Neural cell (in vitro differentiated cells): ENCODE data around the gene SCG5.

Source experiments
- CTCF ChIP-seq: fragments of 450-650 bp; IDR thresholded peaks from 2 replicates; pipeline ENCODE4 v1.5.1; 2014; ENCODE audit warnings: antibody characterized with exemption, mild to moderate bottlenecking, moderate library complexity; ENCODE audit not compliant: poor library complexity, severe bottlenecking
- EP300 ChIP-seq: fragments of 450-650 bp; conservative IDR thresholded peaks from 2 replicates; pipeline ENCODE4 v1.6.1; 2014; ENCODE audit warnings: antibody characterized with exemption, mild to moderate bottlenecking, moderate library complexity; ENCODE audit not compliant: poor library complexity, severe bottlenecking
- EZH2 ChIP-seq: fragments of 200-600, 300-800 bp; shearing (Covaris generic), sonication (generic); IDR thresholded peaks from 2 replicates; pipeline ENCODE4 v1.6.1; 2014; ENCODE audit warnings: antibody characterized with exemption, low read length, borderline replicate concordance, mild to moderate bottlenecking; ENCODE audit not compliant: insufficient read depth, poor library complexity, severe bottlenecking
- POLR2AphosphoS5 ChIP-seq: IDR thresholded peaks from 2 replicates; pipeline ENCODE4 v1.6.1; 2012
- RAD21 ChIP-seq: fragments of 450-650 bp; conservative IDR thresholded peaks from 2 replicates; pipeline ENCODE4 v1.6.1; 2014; ENCODE audit warnings: antibody characterized with exemption, mild to moderate bottlenecking, moderate library complexity
- SMC3 ChIP-seq: fragments of 450-650 bp; conservative IDR thresholded peaks from 2 replicates; pipeline ENCODE4 v1.6.1; 2014; ENCODE audit warnings: antibody characterized with exemption, mild to moderate bottlenecking, moderate library complexity; ENCODE audit not compliant: poor library complexity
- TAF1 ChIP-seq: IDR thresholded peaks from 2 replicates; pipeline ENCODE4 v1.6.1; 2012; ENCODE audit warnings: low read depth

GRCh38 chr15:32651229-32651837, 9.8 kb downstream of the SCG5 start:
- TF ChIP-seq CTCF, result peak; percentile 64
- peak; percentile 56 for TF ChIP-seq RAD21
- no peak for TF ChIP-seq EZH2
- no peak for TF ChIP-seq TAF1
- TF ChIP-seq POLR2AphosphoS5, result no peak
- TF ChIP-seq EP300, result no peak
- peak; percentile 54 for TF ChIP-seq SMC3
